ENCODE data around the gene TGFBR3. TPM values are rescaled to one million over a fixed set of nuclear protein-coding genes. Genes with fewer than 3 reads are reported as not detected.

Gene TGFBR3
- total RNA-seq, 1 donor from 2014 or later: 125 TPM

GRCh38 chr1:91635763-91636162, 250.2 kb downstream of the TGFBR3 start:
- DNase-seq: no peak

- no peak for DNase-seq
Measured at GRCh38 chr1:91633438-91633837, 252.5 kb downstream of the TGFBR3 start.

DNA sequence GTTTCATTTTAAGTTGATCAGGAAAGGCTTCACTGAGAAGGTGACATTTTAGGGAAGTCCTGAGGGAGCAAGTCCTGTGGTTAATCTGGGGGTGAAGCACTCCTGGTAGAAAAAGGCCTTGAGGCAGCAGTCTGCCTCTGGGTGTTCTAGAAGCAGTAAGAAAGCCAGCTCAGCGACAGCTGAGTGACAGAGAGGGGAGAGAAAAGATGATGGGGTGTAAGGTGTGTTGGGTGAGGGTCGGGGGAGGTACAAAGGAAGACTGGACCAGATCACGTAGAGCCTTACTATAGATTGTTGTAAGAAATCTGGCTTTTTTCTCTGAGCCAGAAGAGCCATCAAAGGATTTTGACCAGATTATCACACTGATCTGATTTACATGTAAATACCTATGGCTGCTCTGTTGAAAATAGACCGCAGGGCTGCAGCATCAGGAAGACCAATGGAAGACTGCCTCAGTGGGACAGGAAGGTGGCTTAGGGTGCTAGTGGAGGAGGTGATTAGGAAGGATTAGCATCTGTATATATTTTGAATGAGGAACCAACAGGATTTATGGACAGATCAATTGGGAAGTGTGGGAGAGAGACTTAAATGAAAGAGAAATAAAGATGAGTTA, 254.1 kb downstream of the TGFBR3 start:
- DNase-seq: no peak

DNA sequence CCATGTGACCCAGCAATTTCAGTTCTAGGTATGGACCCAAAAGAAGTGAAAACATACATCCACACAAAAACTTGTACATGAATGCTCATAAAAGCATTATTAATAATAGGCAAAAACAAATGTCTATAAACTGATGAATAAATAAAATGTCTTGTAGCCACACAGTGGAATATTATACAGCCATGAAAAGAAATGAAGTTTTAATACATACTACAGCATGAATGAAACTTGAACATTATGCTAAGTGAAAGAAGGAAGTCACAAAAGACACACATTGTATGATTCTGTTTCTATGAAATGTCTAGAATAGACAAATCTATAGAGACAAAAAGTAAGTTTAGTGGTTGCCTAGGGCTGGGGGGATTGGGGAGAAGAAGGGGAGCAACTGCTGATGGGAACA, 255.1 kb downstream of the TGFBR3 start:
- DNase-seq: no peak

Small RNAs within 50 kb of the gene (small RNA-seq; reads per million reads assigned to genes)
- not detected for gene RN7SL653P (ENCODE audit: low replicate concordance)

Other genes with a start within 250 kb of the TGFBR3 start
- gene BRDT, start 63.2 kb upstream of the TGFBR3 start, total RNA-seq: not detected
- 0.49 TPM for gene EPHX4, start 143.8 kb upstream of the TGFBR3 start, total RNA-seq
- gene SETSIP, start 189.3 kb upstream of the TGFBR3 start, total RNA-seq: not detected
- gene BTBD8, start 194.2 kb upstream of the TGFBR3 start, total RNA-seq: 4.9 TPM

All from skin of body (tissue), 3 donors.